Measurements from ENCODE around the gene SCAP. TPM values are rescaled to one million over a fixed set of nuclear protein-coding genes. Genes with fewer than 3 reads are reported as not detected.

Gene SCAP
- total and polyA plus RNA-seq, 2 experiments from 2014 or later: 35.5 to 141 TPM

DNA sequence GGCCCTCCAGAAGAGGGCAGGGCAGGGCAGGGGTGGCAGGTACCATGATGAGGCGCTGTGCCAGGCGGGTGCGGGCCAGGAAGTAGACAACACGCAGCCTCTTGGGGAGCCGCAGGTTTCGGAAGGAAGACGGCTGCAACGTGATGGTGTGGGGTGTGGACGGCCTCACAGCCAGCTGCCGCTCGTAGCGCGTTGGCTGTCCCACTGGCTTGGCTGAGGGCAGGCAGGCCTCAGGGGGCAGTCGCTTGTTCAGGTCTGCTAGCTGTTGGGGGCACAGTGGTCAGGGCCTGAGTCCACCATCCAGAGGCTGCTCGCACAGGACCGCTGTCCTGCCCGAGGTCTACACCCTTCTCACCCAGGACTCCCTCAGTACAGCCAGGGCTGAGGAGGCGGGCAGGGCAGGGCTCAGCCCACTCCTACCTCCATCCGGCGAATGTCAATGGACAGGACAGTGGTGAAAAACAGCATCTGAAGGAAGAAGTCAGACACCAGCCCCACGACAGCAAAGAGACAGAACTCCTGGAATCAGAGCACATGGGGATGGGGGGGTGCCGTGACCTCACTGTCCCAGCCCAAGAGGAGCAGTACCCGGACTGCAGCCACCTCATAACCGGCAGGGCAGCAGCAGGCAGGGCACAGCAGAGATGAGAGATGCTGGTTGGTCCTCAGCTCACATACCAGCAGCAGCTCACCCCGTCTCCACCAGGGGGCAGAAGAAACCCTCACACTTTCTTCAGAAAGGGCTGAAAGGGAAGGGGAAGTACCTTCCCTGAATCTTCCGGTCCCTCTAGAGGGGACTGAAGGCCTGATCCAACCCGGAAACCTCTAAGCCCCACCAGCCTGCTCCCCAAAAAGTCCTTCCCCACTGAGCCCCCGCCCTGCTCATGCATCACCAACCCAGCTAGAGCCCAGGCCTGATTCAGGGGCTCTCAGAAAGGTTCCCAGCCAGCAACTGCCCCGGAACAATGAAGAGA lies 54.9 kb downstream of the SCAP start:
- H3K4me1 ChIP-seq (ENCODE audit: insufficient read depth): no peaks in the 10 kb centered on the region

DNA sequence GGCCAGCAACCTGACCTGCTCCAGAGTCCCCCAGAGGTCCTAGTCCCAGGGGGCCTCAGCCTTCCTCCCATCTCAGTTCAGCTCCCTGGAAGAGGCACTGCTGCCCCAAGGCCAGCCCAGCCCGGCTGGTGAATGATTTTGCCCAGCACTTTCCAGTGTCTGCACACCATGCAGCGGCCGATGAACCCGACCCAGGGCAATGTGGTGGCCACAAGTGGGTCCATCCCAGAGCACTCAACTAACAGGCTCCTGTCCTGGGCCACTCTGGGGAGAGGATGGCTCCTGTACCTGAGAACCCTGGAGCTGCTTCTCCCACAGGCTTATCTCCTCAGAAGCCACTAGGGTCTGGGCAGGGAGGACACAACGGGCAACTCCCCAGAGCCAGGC lies 55.7 kb downstream of the SCAP start:
- H4K20me1 ChIP-seq (replicated peaks; ENCODE audit: insufficient read depth): peaks cover 8% of the 10 kb centered on the region; the same call in 1 of the 2 replicates
- H3K9me3 Mint-ChIP-seq: peaks cover 9% of the 10 kb centered on the region
- no peak overlapping the region for H3K4me3 ChIP-seq
- peaks cover 13% of the 10 kb centered on the region for H3F3A ChIP-seq (replicated peaks; ENCODE audit: low read depth)
- H3K9me2 ChIP-seq (ENCODE audit: insufficient read depth): no peaks in the 10 kb centered on the region
- H3K4me1 Mint-ChIP-seq: peaks cover 19% of the 10 kb centered on the region
- H3K4me1 ChIP-seq (ENCODE audit: insufficient read depth): no peaks in the 10 kb centered on the region
- peaks cover 56% of the 10 kb centered on the region for H3K36me3 Mint-ChIP-seq (ENCODE audit: low read depth)
- ATAC-seq (no peak), DNase-seq (ENCODE audit: low spot score) (no peak)
- H3K4me2 ChIP-seq: no peak overlapping the region
- no peaks in the 10 kb centered on the region for H3K27me3 ChIP-seq (ENCODE audit: insufficient read depth)
- H3K27ac ChIP-seq (ENCODE audit: low read depth): no peak overlapping the region
- peaks cover 29% of the 10 kb centered on the region for H3K27me3 Mint-ChIP-seq (ENCODE audit: insufficient read depth, low read depth, poor library complexity)
- no peak overlapping the region for H3K27ac Mint-ChIP-seq
- no peak overlapping the region for H2AFZ ChIP-seq
- H3K36me3 ChIP-seq (ENCODE audit: insufficient read depth): no peaks in the 10 kb centered on the region; the same call in 1 of the 2 replicates
- H3K79me2 ChIP-seq (replicated peaks; ENCODE audit: insufficient read depth): no peaks in the 10 kb centered on the region
- no peak overlapping the region for H3K4me3 Mint-ChIP-seq
- TF ChIP-seq NANOG (IDR thresholded peaks at IDR 0.05; ENCODE audit: borderline replicate concordance) (no peak), CREB1 (CRISPR knock-in tag; IDR thresholded peaks at IDR 0.05; ENCODE audit: low read depth) (no peak), JUNB (IDR thresholded peaks at IDR 0.05; ENCODE audit: unreplicated experiment) (no peak), EZH2phosphoT487 (IDR thresholded peaks at IDR 0.05; ENCODE audit: unreplicated experiment) (no peak), ZNF114 (CRISPR knock-in tag; IDR thresholded peaks at IDR 0.05) (no peak)
- TF ChIP-seq, protein P1, sequence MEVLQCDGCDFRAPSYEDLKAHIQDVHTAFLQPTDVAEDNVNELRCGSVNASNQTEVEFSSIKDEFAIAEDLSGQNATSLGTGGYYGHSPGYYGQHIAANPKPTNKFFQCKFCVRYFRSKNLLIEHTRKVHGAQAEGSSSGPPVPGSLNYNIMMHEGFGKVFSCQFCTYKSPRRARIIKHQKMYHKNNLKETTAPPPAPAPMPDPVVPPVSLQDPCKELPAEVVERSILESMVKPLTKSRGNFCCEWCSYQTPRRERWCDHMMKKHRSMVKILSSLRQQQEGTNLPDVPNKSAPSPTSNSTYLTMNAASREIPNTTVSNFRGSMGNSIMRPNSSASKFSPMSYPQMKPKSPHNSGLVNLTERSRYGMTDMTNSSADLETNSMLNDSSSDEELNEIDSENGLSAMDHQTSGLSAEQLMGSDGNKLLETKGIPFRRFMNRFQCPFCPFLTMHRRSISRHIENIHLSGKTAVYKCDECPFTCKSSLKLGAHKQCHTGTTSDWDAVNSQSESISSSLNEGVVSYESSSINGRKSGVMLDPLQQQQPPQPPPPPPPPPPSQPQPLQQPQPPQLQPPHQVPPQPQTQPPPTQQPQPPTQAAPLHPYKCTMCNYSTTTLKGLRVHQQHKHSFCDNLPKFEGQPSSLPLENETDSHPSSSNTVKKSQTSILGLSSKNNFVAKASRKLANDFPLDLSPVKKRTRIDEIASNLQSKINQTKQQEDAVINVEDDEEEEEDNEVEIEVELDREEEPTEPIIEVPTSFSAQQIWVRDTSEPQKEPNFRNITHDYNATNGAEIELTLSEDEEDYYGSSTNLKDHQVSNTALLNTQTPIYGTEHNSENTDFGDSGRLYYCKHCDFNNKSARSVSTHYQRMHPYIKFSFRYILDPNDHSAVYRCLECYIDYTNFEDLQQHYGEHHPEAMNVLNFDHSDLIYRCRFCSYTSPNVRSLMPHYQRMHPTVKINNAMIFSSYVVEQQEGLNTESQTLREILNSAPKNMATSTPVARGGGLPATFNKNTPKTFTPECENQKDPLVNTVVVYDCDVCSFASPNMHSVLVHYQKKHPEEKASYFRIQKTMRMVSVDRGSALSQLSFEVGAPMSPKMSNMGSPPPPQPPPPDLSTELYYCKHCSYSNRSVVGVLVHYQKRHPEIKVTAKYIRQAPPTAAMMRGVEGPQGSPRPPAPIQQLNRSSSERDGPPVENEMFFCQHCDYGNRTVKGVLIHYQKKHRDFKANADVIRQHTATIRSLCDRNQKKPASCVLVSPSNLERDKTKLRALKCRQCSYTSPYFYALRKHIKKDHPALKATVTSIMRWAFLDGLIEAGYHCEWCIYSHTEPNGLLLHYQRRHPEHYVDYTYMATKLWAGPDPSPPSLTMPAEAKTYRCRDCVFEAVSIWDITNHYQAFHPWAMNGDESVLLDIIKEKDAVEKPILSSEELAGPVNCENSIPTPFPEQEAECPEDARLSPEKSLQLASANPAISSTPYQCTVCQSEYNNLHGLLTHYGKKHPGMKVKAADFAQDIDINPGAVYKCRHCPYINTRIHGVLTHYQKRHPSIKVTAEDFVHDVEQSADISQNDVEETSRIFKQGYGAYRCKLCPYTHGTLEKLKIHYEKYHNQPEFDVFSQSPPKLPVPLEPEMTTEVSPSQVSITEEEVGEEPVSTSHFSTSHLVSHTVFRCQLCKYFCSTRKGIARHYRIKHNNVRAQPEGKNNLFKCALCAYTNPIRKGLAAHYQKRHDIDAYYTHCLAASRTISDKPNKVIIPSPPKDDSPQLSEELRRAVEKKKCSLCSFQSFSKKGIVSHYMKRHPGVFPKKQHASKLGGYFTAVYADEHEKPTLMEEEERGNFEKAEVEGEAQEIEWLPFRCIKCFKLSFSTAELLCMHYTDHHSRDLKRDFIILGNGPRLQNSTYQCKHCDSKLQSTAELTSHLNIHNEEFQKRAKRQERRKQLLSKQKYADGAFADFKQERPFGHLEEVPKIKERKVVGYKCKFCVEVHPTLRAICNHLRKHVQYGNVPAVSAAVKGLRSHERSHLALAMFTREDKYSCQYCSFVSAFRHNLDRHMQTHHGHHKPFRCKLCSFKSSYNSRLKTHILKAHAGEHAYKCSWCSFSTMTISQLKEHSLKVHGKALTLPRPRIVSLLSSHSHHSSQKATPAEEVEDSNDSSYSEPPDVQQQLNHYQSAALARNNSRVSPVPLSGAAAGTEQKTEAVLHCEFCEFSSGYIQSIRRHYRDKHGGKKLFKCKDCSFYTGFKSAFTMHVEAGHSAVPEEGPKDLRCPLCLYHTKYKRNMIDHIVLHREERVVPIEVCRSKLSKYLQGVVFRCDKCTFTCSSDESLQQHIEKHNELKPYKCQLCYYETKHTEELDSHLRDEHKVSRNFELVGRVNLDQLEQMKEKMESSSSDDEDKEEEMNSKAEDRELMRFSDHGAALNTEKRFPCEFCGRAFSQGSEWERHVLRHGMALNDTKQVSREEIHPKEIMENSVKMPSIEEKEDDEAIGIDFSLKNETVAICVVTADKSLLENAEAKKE (CRISPR knock-in tag; IDR thresholded peaks at IDR 0.05): no peak
- TF ChIP-seq, protein P2, sequence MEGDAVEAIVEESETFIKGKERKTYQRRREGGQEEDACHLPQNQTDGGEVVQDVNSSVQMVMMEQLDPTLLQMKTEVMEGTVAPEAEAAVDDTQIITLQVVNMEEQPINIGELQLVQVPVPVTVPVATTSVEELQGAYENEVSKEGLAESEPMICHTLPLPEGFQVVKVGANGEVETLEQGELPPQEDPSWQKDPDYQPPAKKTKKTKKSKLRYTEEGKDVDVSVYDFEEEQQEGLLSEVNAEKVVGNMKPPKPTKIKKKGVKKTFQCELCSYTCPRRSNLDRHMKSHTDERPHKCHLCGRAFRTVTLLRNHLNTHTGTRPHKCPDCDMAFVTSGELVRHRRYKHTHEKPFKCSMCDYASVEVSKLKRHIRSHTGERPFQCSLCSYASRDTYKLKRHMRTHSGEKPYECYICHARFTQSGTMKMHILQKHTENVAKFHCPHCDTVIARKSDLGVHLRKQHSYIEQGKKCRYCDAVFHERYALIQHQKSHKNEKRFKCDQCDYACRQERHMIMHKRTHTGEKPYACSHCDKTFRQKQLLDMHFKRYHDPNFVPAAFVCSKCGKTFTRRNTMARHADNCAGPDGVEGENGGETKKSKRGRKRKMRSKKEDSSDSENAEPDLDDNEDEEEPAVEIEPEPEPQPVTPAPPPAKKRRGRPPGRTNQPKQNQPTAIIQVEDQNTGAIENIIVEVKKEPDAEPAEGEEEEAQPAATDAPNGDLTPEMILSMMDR (conservative IDR thresholded peaks at IDR 0.05; ENCODE audit: low read depth in 2 of 2): no peak

More for the DNA sequence above, 54.9 kb downstream of the SCAP start:
- Histone ChIP-seq H3K4me3 (no peak overlapping the region), H3K79me2 (replicated peaks; ENCODE audit: insufficient read depth) (no peaks in the 10 kb centered on the region), H3K4me2 (no peak overlapping the region), H3K36me3 (ENCODE audit: insufficient read depth) (no peaks in the 10 kb centered on the region; the same call in 1 of the 2 replicates), H2AFZ (no peak overlapping the region), H4K20me1 (replicated peaks; ENCODE audit: insufficient read depth) (peaks cover 7% of the 10 kb centered on the region; the same call in 1 of the 2 replicates), H3K9me2 (ENCODE audit: insufficient read depth) (no peaks in the 10 kb centered on the region), H3F3A (replicated peaks; ENCODE audit: low read depth) (peaks cover 8% of the 10 kb centered on the region), H3K27me3 (ENCODE audit: insufficient read depth) (no peaks in the 10 kb centered on the region), H3K27ac (ENCODE audit: low read depth) (peak overlapping the region; percentile 74; the same call in 1 of the 2 replicates)
- H3K4me3 Mint-ChIP-seq: peak overlapping the region; percentile 41; the same call in 1 of the 3 replicates
- ATAC-seq (peak; percentile 80), DNase-seq (ENCODE audit: low spot score) (peak; percentile 95)
- peaks cover 17% of the 10 kb centered on the region for H3K4me1 Mint-ChIP-seq
- H3K27me3 Mint-ChIP-seq (ENCODE audit: insufficient read depth, low read depth, poor library complexity): peaks cover 27% of the 10 kb centered on the region
- peaks cover 9% of the 10 kb centered on the region for H3K9me3 Mint-ChIP-seq
- H3K36me3 Mint-ChIP-seq (ENCODE audit: low read depth): peaks cover 52% of the 10 kb centered on the region
- no peak for TF ChIP-seq JUNB (IDR thresholded peaks at IDR 0.05; ENCODE audit: unreplicated experiment)
- TF ChIP-seq, protein P2 (conservative IDR thresholded peaks at IDR 0.05; ENCODE audit: low read depth in 2 of 2): peak; percentile 88 to 94
- H3K27ac Mint-ChIP-seq: peak overlapping the region; percentile 96
